Muscle of back (tissue), 11 donors: Measurements from ENCODE around the gene RPS2. TPM values are rescaled to one million over a fixed set of nuclear protein-coding genes. Genes with fewer than 3 reads are reported as not detected.
"Not testable (repeated sequence)": the region's sequence is repeated elsewhere in the genome, so short reads cannot be mapped to it uniquely, and the experiment has no call there.

ENCODE experiments used
- DNase-seq, 3 donors: peaks; one replicate each; pipeline versions ENCODE4 v3.0.0 to v3.0.0-alpha.2; 2013
- polyA plus RNA-seq, 10 donors: library from polyadenylated mRNA; unstranded; fragments of 120-200 nt; gene quantifications; one replicate each; pipeline ENCODE4 v1.2.1, GENCODE V29; 2013; ENCODE audit not compliant: insufficient read length in 10 of 10

Gene RPS2
- polyA plus RNA-seq, 10 donors: 2,391 to 3,374 (median 3,214) TPM

GRCh38 chr16:1926271-1926670, 38.4 kb downstream of the RPS2 start:
- DNase-seq: no peak

GRCh38 chr16:1924095-1924494, 40.5 kb downstream of the RPS2 start:
- DNase-seq: no peak

- peak in 1 of 3 donors; percentile 63 for DNase-seq
Observed at GRCh38 chr16:1923299-1924034, 41.2 kb downstream of the RPS2 start.

- DNase-seq: no peak
Observed at GRCh38 chr16:1922357-1922756, 42.3 kb downstream of the RPS2 start.

GRCh38 chr16:1920727-1921171, 43.9 kb downstream of the RPS2 start:
- DNase-seq: no peak

GRCh38 chr16:1920122-1920521, 44.5 kb downstream of the RPS2 start:
- not testable (repeated sequence) for DNase-seq

- no peak for DNase-seq
Observed at GRCh38 chr16:1919327-1919998, 45.2 kb downstream of the RPS2 start.

- no peak for DNase-seq
Observed at GRCh38 chr16:1918351-1919326, 46.0 kb downstream of the RPS2 start, which contains the start of gene HS3ST6. Gene HS3ST6, minus strand, starts transcription at chr16:1918415. Its CDS starts 92 bp downstream, at chr16:1918323.

GRCh38 chr16:1917665-1918350, 46.8 kb downstream of the RPS2 start:
- DNase-seq: no peak

- DNase-seq: no peak
Observed at GRCh38 chr16:1917056-1917664, 47.5 kb downstream of the RPS2 start.

- no peak for DNase-seq
Observed at GRCh38 chr16:1916640-1916990, 48.0 kb downstream of the RPS2 start.

GRCh38 chr16:1915732-1916639, 48.6 kb downstream of the RPS2 start:
- no peak for DNase-seq

GRCh38 chr16:1914988-1915387, 49.6 kb downstream of the RPS2 start:
- no peak for DNase-seq

GRCh38 chr16:1914084-1914608, 50.5 kb downstream of the RPS2 start:
- no peak for DNase-seq

- DNase-seq: no peak
Observed at GRCh38 chr16:1913327-1914083, 51.1 kb downstream of the RPS2 start.

- no peak for DNase-seq
Observed at GRCh38 chr16:1912215-1912543, 52.4 kb downstream of the RPS2 start.
